Suprapubic skin (tissue), 4 donors: ENCODE results near the gene FAT2.

Source experiments
- POLR2A ChIP-seq, 2 donors: fragments of 450-650 bp; IDR thresholded peaks; one replicate each; pipeline ENCODE4 v1.6.1; 2017; ENCODE audit warnings: antibody characterized with exemption in 2 of 2, mild to moderate bottlenecking in 2 of 2, moderate library complexity in 2 of 2
- POLR2AphosphoS5 ChIP-seq, 3 donors: sonication (generic); formaldehyde crosslinking; IDR thresholded peaks; one replicate each; pipeline ENCODE4 v1.6.1; 2017; ENCODE audit warnings: antibody characterized with exemption in 3 of 3

GRCh38 chr5:151578326-151579025 is 12.7 kb downstream of the FAT2 start:
- no peak for TF ChIP-seq POLR2A (IDR thresholded peaks at IDR 0.05)
- TF ChIP-seq POLR2AphosphoS5 (IDR thresholded peaks at IDR 0.05), result no peak
